Heart left ventricle (tissue), 13 donors: ENCODE results near the gene ARMH3.

Experiments used
- POLR2A ChIP-seq, 2 donors: fragments of 450-650 bp; IDR thresholded peaks; one replicate each; pipeline ENCODE4 v1.6.1; 2017; ENCODE audit warnings: antibody characterized with exemption in 2 of 2, mild to moderate bottlenecking in 2 of 2, moderate library complexity in 2 of 2
- TF ChIP-seq, protein P1 (sequence below), 12 donors: fragments of 200-600 bp; sonication (generic) in 4 of 12; IDR thresholded peaks; one replicate each; pipeline versions ENCODE4 v1.5.0 to v1.8.0; 2018 to 2022; ENCODE audit warnings: antibody characterized with exemption in 12 of 12, mild to moderate bottlenecking in 5 of 12
- donor health status: ischemic (EF 13 %, LVEDD 7.1; RV severe dilation, severe dysfunction).
- donor health status: DM: no; HTN: yes; CAD: no.
- donor health status: DM: no; HTN: no; CAD: no.
- donor health status: ischemic (EF 25% LVEDD 6.9; RV normal size, moderate dysfunction).
- donor health status: ischemic (EF 25% LVEDD 5.7; RV mildly dilated, moderate dysfunction).
- donor health status: ischemic (EF 35%, LVEDD 5.7; RV mildly dilated, moderate dysfunction).
- donor health status: nonischemic (EF 11% LVEDD 7.7; RV severe dilation, severe dysfunction).
- donor health status: DM: yes; HTN: yes; CAD: no.
- donor health status: PGD.
- donor health status: ischemic (EF 29% LVEDD 5.4; RV normal size, mild dysfunction).
- donor health status: nonischemic (EF 23%, LVEDD 6.1; RV moderate dilation, normal function).

DNA sequence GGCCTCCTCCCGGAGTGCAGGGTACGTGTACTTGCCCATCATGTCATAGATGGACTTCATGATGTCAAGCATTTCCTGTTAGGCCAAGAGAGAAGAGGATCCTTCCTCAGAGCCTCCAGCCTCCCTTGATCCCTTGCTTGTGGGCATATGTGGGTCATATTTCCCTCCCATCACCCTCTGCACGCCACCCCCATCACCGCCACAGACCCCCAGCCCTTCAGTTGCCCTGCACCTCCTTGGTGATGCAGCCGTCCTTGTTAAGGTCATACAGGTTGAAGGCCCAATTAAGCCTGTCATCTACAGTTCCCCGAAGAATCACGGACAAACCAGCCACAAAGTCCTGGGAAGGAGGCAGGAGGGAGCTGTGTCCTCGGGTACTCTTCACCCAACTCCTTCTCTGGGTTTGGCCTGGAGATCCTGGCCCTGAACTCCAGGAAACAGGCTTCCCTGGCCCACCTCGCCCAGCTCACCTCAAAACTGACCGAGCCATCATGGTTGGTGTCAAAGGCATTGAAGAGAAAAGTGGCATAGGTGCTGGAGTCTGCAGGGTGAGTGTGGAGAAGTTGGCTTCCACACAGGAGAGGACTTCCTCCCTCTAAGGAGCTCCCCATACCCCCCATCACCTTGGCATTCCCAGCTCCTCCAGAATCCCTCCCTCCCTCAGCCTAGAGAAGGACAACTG lies 227.9 kb downstream of the ARMH3 start:
- TF ChIP-seq POLR2A (IDR thresholded peaks at IDR 0.05), result no peak
- TF ChIP-seq, protein P1, sequence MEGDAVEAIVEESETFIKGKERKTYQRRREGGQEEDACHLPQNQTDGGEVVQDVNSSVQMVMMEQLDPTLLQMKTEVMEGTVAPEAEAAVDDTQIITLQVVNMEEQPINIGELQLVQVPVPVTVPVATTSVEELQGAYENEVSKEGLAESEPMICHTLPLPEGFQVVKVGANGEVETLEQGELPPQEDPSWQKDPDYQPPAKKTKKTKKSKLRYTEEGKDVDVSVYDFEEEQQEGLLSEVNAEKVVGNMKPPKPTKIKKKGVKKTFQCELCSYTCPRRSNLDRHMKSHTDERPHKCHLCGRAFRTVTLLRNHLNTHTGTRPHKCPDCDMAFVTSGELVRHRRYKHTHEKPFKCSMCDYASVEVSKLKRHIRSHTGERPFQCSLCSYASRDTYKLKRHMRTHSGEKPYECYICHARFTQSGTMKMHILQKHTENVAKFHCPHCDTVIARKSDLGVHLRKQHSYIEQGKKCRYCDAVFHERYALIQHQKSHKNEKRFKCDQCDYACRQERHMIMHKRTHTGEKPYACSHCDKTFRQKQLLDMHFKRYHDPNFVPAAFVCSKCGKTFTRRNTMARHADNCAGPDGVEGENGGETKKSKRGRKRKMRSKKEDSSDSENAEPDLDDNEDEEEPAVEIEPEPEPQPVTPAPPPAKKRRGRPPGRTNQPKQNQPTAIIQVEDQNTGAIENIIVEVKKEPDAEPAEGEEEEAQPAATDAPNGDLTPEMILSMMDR (IDR thresholded peaks at IDR 0.05), result no peak
